ENCODE results near the gene PXYLP1.
A peak's percentile ranks its signal among the peaks of the same experiment; 100 is the strongest.
"Not testable (repeated sequence)": the region's sequence is repeated elsewhere in the genome, so short reads cannot be mapped to it uniquely, and the experiment has no call there.

The PXYLP1 gene

GRCh38 chr3:141302364-141303141 is 70.9 kb downstream of the PXYLP1 start:
- DNase-seq: no peak

GRCh38 chr3:141303481-141304223 is 72.0 kb downstream of the PXYLP1 start:
- peak; percentile 37 for DNase-seq

DNA sequence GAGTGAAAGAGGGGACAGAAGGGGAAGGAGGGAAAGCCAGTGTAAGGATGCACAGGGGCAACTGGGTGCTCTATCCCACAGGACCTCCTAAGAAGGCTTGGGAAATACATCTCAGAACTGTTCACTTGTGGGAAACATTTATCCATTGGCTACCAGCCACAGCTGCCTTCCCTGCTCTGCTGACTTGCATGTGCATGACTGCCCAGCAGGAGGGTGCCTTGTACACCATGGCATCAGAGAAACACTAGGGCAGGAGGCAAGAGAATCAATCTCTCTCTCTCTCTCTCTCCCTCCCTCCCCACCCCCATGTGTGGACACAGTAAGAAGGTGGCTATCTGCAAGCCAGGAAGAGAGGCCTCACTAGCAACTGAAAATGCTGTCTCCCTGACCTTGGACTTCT is 73.8 kb downstream of the PXYLP1 start:
- no peak for DNase-seq

GRCh38 chr3:141306276-141306675 is 74.7 kb downstream of the PXYLP1 start:
- DNase-seq: no peak

DNA sequence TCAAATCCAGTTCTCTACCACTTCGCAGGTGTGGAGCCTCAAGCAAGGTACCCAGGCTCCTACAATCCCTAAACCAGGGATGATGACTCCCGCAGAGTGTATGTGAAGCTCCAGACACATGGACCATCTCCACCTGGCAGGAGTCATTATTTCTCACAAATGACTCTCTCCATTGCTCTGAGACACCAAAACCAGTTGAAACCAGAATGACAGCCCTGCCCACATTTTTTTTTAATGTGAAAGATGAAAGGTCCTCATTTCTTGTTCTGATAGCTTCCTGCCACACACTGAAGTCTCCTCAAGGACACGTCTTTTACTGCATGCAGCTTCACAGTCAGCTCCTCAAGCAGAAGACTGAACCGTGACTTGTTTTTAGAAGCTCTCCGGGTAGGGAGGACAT is 75.3 kb downstream of the PXYLP1 start:
- no peak for DNase-seq

GRCh38 chr3:141307351-141308059 is 75.9 kb downstream of the PXYLP1 start:
- DNase-seq: no peak

DNA sequence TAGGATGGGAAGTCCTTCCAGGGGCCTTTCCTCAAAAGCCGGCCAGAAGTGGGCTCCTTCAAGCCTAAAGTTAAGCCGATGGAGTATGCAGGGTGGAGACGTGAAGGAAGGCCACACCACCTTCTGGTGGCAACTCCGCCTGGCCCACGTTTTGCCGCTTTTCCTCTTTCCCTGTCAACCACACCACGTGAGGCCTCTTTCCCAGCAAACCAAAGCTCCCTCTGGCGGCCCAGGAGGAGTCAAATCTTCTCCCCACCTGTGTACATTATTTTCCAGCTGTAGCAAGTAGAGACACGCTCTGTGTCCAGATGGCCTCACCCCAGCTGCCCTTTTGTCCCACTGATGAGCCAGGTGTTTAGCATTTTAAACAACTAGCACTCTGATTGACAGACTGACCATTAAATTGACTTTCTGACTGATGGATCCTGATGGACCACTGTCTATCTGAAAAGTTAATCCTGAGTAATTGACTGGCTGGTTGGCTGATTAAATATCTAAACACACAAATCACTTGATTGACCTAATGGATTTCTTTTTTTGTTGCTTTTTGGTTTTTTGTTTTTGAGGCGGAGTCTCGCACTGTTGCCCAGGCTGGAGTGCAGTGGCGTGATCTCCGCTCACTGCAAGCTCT is 77.1 kb downstream of the PXYLP1 start:
- DNase-seq: no peak

DNA sequence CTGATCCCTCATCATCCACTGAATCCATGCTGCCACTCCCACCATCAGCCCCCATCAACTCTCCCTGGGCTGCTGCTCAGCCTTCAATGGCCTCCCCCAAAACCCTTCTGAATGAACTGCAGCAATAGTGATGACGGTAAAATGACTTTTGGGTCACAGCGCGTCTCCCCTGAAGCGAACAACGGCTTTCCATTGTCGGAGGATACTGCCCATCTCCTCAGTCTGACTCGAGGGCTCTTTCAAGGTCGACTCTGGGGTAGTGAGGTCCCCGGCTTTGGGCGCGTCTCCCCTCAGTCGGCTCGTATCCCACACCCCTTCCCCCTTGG is 79.5 kb downstream of the PXYLP1 start:
- no peak for DNase-seq

DNA sequence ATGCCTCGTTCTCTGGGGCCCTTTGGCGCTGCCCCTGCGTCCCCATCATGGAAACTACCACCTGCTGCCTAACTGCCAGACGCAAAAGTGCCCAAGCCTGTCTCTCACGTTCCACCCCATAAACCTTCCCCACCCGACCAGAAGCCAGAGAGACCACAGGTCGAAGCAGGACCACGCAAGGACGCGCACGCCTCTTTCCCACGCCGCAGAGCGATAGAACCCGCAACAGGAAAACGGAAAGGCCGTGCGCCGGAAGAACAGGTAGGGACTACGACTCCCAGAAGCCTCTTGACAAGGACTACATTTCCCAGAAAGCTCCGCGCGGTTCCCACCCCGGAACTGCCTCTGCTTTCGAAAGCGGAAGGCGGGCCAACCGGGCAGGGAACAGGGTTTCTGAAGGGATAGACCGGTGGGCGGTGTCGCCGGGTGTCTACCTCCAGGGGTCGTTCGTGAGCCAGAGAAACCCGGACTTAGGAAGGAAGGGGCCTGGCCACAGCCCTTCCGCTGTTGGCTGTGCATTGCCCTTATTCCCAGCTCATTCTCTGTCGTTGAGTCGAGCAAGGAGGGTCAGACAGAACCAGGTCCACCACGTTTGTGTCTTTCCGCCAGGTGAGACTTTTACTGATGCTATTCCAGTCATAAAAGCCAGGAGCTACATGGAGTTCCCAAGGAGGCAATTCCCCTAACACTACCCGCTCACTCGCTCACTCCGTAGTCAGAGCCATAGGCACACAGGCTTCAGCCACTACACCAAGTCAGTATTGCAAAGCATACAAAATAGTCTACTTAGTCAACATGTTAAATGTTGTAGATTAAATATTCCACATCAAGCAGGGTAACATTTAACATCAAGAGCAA is 80.1 kb downstream of the PXYLP1 start:
- DNase-seq: peak; percentile 96

DNA sequence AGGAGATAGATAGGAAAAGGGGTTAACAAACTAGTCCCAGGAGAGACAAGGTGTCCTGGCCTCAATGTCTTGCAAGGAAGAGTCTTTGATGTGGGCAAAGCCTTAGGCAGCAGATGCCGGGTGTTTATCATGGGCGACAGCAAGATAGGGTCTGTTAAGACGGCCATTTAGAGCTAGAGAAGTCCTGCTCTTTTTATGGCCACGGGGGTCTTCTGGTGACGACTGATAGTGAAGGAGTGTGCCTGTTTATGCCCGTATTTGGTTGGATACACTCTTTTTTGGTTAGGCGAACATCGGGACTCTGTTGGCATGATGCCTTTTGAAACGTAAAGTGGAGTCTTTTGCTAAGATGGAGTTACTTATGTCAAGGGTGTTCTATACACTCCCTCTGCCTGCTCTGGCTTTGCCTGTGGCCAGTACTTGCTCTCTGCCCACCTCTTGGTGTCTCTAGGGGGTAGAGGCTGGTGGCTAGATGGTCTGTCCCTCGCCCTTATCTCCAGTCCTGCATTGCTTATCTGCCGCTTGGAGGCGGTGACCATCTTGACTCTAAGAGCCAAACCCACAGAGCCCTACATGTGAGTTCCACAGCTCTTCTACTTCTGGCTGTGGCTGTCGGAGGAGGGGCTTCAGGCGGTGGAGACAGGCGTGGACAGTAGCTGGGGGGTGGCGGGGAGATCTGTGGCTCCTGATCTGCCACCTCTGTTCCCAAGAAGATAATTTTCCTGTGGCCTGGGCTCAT is 80.9 kb downstream of the PXYLP1 start:
- no peak for DNase-seq

- DNase-seq: no peak
These were observed 81.6 kb downstream of the PXYLP1 start for GRCh38 chr3:141313093-141313683.

- not testable (repeated sequence) for DNase-seq
These were observed 82.8 kb downstream of the PXYLP1 start for GRCh38 chr3:141314415-141314814.

DNA sequence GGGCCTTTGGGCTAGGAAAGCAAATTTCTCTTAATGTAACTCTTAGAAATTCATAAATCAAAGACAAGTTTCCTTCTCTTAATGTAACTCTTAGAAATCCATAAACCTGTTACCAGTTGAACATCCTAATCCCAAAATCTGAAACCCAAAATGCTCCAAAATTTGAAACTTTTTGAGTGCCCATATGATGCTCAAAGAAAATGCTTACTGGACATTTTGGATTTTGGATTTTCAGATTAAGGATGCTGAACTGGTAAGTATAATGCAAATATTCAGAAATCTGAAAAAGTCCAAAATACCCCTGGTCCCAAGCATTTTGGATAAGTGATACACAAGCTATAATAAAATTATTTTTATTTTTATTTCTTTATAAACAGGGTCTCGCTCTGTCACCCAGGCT is 85.2 kb downstream of the PXYLP1 start:
- no peak for DNase-seq

DNA sequence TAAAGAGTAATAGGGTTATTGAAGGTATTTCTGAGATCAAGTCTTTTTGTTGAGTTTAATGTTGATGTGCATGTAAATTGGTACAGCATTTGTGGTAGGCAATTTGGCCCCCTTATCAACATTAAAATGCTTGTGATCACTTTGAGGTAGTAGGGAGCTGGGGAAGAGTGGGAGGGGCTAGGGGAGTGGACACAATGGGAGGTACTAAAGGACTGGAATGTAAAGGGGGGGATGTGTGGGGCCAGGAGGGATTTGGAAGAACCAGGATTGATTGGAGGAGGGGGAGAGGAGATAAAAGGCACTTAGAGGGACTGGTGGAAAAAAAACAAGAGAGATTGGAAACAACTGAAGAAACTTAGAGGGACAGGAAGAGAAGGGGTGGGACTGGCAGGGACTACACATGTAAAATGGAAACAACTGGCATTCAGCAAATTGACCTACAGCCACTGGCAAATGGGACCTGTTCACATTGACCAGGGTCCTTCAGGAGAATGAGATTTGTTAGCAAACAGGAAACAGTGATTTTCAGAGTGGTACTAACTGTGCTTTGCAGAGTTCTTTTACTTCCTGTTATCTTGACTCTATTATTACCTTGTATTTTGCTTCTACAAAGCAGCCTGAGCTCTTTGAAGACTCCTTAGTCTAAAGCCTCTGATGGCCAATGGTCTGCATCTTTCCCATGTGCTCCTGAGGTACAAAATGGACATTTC is 88.9 kb downstream of the PXYLP1 start:
- no peak for DNase-seq

- DNase-seq: no peak
These were observed 89.5 kb downstream of the PXYLP1 start for GRCh38 chr3:141321109-141321497.

DNA sequence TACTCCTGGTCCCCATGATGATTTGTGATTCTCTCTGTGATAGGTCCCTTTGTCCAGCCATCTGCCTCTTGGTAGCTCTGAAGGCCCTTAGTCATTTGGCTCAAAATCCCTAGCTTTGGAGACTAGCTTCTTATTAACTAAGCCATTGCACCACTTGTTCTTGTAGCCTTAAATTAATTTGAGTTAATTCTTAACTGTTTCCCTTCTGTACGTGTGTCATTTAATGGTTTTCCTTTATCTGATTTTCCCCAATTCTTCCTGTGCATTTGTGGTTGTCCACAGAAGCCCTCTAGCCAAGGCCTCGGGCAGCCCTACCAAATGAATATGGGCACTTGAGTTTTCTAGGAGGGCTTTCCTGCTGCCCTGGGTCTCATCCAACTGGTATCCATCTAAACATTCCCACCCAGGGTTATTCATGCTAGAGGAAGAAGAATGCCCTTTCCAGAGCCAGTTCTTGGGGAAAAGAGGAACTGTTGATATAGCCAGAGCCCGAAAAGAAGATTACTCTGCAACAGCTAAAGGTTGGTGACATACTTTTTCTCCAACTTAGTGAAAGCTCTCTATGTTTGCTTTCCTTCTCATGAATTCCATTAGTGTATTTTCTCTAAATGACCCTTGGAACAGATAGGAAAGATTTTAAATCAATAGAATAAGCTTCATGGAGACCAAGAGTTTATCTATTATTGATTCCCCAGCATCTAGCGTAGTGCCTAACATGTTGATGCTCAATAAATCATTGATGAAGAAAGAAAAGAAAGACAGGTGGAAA is 92.5 kb downstream of the PXYLP1 start:
- DNase-seq: no peak

DNA sequence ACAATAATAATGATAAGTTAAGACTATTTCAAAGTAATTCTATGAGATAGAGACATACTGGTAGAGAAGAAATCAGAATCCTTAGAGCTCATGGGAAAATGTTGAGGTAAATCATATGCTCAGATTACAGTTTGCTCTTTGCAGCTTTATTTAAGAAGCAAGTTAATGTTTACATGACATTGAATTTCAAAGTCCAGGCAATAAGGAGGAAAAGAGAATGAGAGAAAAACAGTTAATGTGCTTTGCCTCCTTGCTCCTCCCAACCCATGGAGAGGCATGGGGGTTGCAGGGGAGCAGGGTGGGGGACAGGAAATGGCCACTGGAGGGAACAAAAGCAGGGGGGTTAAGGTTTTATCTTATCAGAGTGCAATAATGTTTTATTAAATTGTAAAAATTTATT is 94.5 kb downstream of the PXYLP1 start:
- DNase-seq: no peak

DNA sequence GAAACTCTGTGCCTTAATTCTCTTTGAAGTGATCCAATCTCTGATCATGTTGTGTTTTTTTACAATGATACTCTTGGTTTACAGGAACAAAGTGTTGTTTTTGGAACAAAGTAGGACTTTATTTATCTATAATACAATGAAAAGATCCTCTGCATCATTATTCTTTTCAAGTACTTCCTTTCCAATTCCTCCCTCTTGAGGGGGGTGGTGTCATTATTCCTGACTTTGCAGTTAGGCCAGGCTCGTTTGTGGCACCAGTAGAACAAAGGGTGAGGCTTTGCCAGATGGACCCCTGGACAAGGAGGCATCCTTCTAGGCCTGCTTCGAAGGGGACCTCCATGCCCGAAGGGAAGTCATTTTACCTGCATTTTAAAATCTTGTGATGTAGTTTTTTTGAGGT is 95.0 kb downstream of the PXYLP1 start:
- DNase-seq: no peak

GRCh38 chr3:141328286-141329166 is 96.9 kb downstream of the PXYLP1 start:
- DNase-seq: no peak
